NB4 (cell line): ENCODE results near the gene SCN11A.

ENCODE experiments used
- MYC ChIP-seq: IDR thresholded peaks from 2 replicates; pipeline ENCODE4 v1.6.1; 2011; ENCODE audit warnings: low read depth, low read length
- POLR2A ChIP-seq: IDR thresholded peaks from 2 replicates; pipeline ENCODE4 v1.6.1; 2011; ENCODE audit warnings: mild to moderate bottlenecking; ENCODE audit not compliant: insufficient read length; ENCODE audit errors: extremely low read depth
- TF ChIP-seq, protein P1 (sequence below): IDR thresholded peaks from one replicate; pipeline ENCODE4 v1.5.1; 2012; ENCODE audit warnings: low read depth, low read length
- TF ChIP-seq, protein P2 (sequence below): IDR thresholded peaks from 2 replicates; pipeline ENCODE4 v1.6.1; 2011; ENCODE audit warnings: low read depth, low read length

DNA sequence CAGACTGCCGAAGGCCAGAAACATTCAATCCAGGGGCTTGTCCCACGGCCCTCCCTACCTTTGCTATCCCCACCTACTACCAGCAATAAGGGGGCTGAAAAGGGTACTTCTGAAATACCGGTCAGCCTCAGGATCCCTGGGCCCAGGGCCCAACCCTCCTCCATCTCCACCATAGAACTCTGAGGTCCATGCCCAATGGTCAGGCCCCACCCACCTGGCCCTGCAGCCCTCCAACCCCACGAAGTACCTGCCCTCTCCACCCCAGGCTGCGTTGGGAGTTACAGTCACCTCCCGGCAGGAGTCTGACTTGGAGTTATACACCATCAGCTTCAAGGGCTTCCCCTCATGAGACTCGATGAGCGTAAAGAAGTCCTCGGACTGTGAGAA lies 48.7 kb upstream of the SCN11A start:
- TF ChIP-seq, protein P1, sequence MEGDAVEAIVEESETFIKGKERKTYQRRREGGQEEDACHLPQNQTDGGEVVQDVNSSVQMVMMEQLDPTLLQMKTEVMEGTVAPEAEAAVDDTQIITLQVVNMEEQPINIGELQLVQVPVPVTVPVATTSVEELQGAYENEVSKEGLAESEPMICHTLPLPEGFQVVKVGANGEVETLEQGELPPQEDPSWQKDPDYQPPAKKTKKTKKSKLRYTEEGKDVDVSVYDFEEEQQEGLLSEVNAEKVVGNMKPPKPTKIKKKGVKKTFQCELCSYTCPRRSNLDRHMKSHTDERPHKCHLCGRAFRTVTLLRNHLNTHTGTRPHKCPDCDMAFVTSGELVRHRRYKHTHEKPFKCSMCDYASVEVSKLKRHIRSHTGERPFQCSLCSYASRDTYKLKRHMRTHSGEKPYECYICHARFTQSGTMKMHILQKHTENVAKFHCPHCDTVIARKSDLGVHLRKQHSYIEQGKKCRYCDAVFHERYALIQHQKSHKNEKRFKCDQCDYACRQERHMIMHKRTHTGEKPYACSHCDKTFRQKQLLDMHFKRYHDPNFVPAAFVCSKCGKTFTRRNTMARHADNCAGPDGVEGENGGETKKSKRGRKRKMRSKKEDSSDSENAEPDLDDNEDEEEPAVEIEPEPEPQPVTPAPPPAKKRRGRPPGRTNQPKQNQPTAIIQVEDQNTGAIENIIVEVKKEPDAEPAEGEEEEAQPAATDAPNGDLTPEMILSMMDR, result no peak
- TF ChIP-seq POLR2A (no peak), MYC (no peak)
- TF ChIP-seq, protein P2, sequence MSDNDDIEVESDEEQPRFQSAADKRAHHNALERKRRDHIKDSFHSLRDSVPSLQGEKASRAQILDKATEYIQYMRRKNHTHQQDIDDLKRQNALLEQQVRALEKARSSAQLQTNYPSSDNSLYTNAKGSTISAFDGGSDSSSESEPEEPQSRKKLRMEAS, result no peak
